ENCODE measurements around the gene SUGP2. TPM values are rescaled to one million over a fixed set of nuclear protein-coding genes. Genes with fewer than 3 reads are reported as not detected.

SUGP2 gene
- total RNA-seq, 1 experiment from 2014 or later: 48.9 TPM

- DNase-seq (no peak), ATAC-seq (no peak)
- no peaks in the 10 kb centered on the region for H3K27me3 ChIP-seq (ENCODE audit: low read length)
- POLR2A ChIA-PET (ENCODE audit: unreplicated experiment): no interaction called here
- peaks cover 33% of the 10 kb centered on the region for H3K36me3 ChIP-seq (ENCODE audit: low read depth, low read length)
- BruUV-seq (replicated peaks): no TSS peak
- H4K20me1 ChIP-seq (ENCODE audit: low read length): no peaks in the 10 kb centered on the region
- intact Hi-C loops (cut with micrococcal nuclease): no loop called here
- H3K9me3 ChIP-seq (ENCODE audit: low read length): no peaks in the 10 kb centered on the region
- no peaks in the 10 kb centered on the region for H3K4me1 ChIP-seq (ENCODE audit: insufficient read depth, low read length)
- no peaks in the 10 kb centered on the region for H3K9me2 ChIP-seq (replicated peaks; ENCODE audit: low read length)
- no peak overlapping the region for H3K9ac ChIP-seq (ENCODE audit: low read length)
- H2AFZ ChIP-seq (ENCODE audit: low read length): no peak overlapping the region
- TF ChIP-seq EZH2 (IDR thresholded peaks at IDR 0.05; ENCODE audit: low read length, unreplicated experiment) (no peak), EZH2phosphoT487 (IDR thresholded peaks at IDR 0.05; ENCODE audit: borderline replicate concordance, low read length) (no peak), CTCF (conservative IDR thresholded peaks at IDR 0.05; ENCODE audit: low read depth, low read length) (no peak)
- no peak overlapping the region for H3K4me2 ChIP-seq (ENCODE audit: low read length)
- H3K4me3 ChIP-seq (ENCODE audit: low read length): no peak overlapping the region
- no peak overlapping the region for H3K27ac ChIP-seq (ENCODE audit: low read length)
- no peaks in the 10 kb centered on the region for H3K79me2 ChIP-seq (ENCODE audit: low read length)
- CTCF ChIA-PET: no interaction called here
- H3F3A ChIP-seq (ENCODE audit: low read length, unreplicated experiment): no peaks in the 10 kb centered on the region
These were observed 40.2 kb downstream of the SUGP2 start for GRCh38 chr19:18993115-18993514.

- Histone ChIP-seq H3K9ac (ENCODE audit: low read length) (no peak overlapping the region), H3K27me3 (ENCODE audit: low read length) (no peaks in the 10 kb centered on the region), H3K9me2 (replicated peaks; ENCODE audit: low read length) (no peaks in the 10 kb centered on the region), H4K20me1 (ENCODE audit: low read length) (no peaks in the 10 kb centered on the region), H3F3A (ENCODE audit: low read length, unreplicated experiment) (no peaks in the 10 kb centered on the region), H3K4me1 (ENCODE audit: insufficient read depth, low read length) (no peaks in the 10 kb centered on the region), H3K27ac (ENCODE audit: low read length) (no peak overlapping the region), H3K79me2 (ENCODE audit: low read length) (no peaks in the 10 kb centered on the region), H3K4me2 (ENCODE audit: low read length) (no peak overlapping the region), H2AFZ (ENCODE audit: low read length) (no peak overlapping the region), H3K4me3 (ENCODE audit: low read length) (no peak overlapping the region), H3K36me3 (ENCODE audit: low read depth, low read length) (peaks cover 32% of the 10 kb centered on the region), H3K9me3 (ENCODE audit: low read length) (no peaks in the 10 kb centered on the region)
- POLR2A ChIA-PET (ENCODE audit: unreplicated experiment): no interaction called here
- BruUV-seq (replicated peaks): TSS peak; percentile 22
- TF ChIP-seq CTCF (conservative IDR thresholded peaks at IDR 0.05; ENCODE audit: low read depth, low read length): no peak
- TF ChIP-seq EZH2phosphoT487 (IDR thresholded peaks at IDR 0.05; ENCODE audit: borderline replicate concordance, low read length): no peak
- no peak for TF ChIP-seq EZH2 (IDR thresholded peaks at IDR 0.05; ENCODE audit: low read length, unreplicated experiment)
- intact Hi-C loops (cut with micrococcal nuclease): no loop called here
- ATAC-seq: no peak
- no peak for DNase-seq
- CTCF ChIA-PET: no interaction called here
These were observed 40.6 kb downstream of the SUGP2 start for GRCh38 chr19:18992696-18993095.

- BruUV-seq (replicated peaks): no TSS peak
- no peak for DNase-seq
- no peak for TF ChIP-seq EZH2phosphoT487 (IDR thresholded peaks at IDR 0.05; ENCODE audit: borderline replicate concordance, low read length)
- TF ChIP-seq EZH2 (IDR thresholded peaks at IDR 0.05; ENCODE audit: low read length, unreplicated experiment): no peak
- TF ChIP-seq CTCF (conservative IDR thresholded peaks at IDR 0.05; ENCODE audit: low read depth, low read length): no peak
These were observed 41.8 kb downstream of the SUGP2 start for GRCh38 chr19:18991468-18991867.

More at GRCh38 chr19:18991468-18991867, 41.8 kb downstream of the SUGP2 start:
- H3K4me3 ChIP-seq (ENCODE audit: low read length): no peak overlapping the region
- no peak overlapping the region for H3K9ac ChIP-seq (ENCODE audit: low read length)
- no peaks in the 10 kb centered on the region for H3K27me3 ChIP-seq (ENCODE audit: low read length)
- H3F3A ChIP-seq (ENCODE audit: low read length, unreplicated experiment): no peaks in the 10 kb centered on the region
- H2AFZ ChIP-seq (ENCODE audit: low read length): no peak overlapping the region
- no peaks in the 10 kb centered on the region for H3K4me1 ChIP-seq (ENCODE audit: insufficient read depth, low read length)
- H3K27ac ChIP-seq (ENCODE audit: low read length): no peak overlapping the region
- H3K4me2 ChIP-seq (ENCODE audit: low read length): no peak overlapping the region
- CTCF ChIA-PET: no interaction called here
- no peaks in the 10 kb centered on the region for H3K79me2 ChIP-seq (ENCODE audit: low read length)
- peaks cover 26% of the 10 kb centered on the region for H3K36me3 ChIP-seq (ENCODE audit: low read depth, low read length)
- no peak for ATAC-seq
- no peaks in the 10 kb centered on the region for H3K9me3 ChIP-seq (ENCODE audit: low read length)
- no peaks in the 10 kb centered on the region for H4K20me1 ChIP-seq (ENCODE audit: low read length)
- POLR2A ChIA-PET (ENCODE audit: unreplicated experiment): no interaction called here
- no peaks in the 10 kb centered on the region for H3K9me2 ChIP-seq (replicated peaks; ENCODE audit: low read length)
- intact Hi-C loops (cut with micrococcal nuclease): no loop called here

Measured in PC-3 (cell line).